K562 (cell line): ENCODE results near the gene ERC2. TPM values are rescaled to one million over a fixed set of nuclear protein-coding genes. Genes with fewer than 3 reads are reported as not detected.

Source experiments
- ATAC-seq: fragments of 200-7000 bp; cut with Tn5 transposase; 3 replicates; pipeline ENCODE4 v1.9.1; 2020; ENCODE audit warnings: moderate library complexity
- BruUV-seq: library from RNA; stranded (reverse); fragments of 400-500 nt; replicated peaks from 2 replicates; lab custom pipeline; 2021; lab: Mats Ljungman, UMichigan
- CTCF ChIA-PET: fragments of 300-600 bp; formaldehyde crosslinking; extraction: SDS; loops from one replicate; lab custom pipeline; 2021; ENCODE audit warnings: low intra/inter-chr PET ratio; lab: Yijun Ruan, JAX
- POLR2A ChIA-PET: fragments of 300-600, 350-650 bp; sonication (Branson Sonifier 250); formaldehyde crosslinking; extraction: SDS; loops from one replicate; lab custom pipeline; 2021; ENCODE audit warnings: antibody characterized with exemption, inconsistent platforms; lab: Yijun Ruan, JAX
- DNase-seq, 4 experiments: peaks; one replicate each; pipeline versions ENCODE4 v3.0.0 to v3.0.0-alpha.2; 2011 to 2018; ENCODE audit warnings: low spot score in 3 of 4, mixed read lengths in 3 of 4; ENCODE audit errors: extremely low read depth in 1 of 4
- FAIRE-seq: peaks from 2 replicates; lab custom pipeline; 2011; peaks lifted over from hg19 to GRCh38; lab: Jason Lieb, UNC
- H2AFZ ChIP-seq: 2 replicates; pipeline ENCODE4 v1.6.0; 2011; ENCODE audit warnings: low read depth, low read length, control low read depth, inconsistent platforms
- H3K27ac ChIP-seq: fragments of 200-600 bp; 3 replicates; pipeline ENCODE4 v1.8.0; 2011; ENCODE audit warnings: low read depth, mild to moderate bottlenecking, control low read depth, inconsistent platforms, low read length, moderate library complexity, mixed read lengths; ENCODE audit errors: extremely low read depth
- H3K27me3 ChIP-seq, 2 experiments: fragments of 300-600 bp in 1 of 2; 2 replicates in 1 of 2; 3 replicates in 1 of 2; pipeline versions ENCODE4 v1.6.0 to v1.8.0; 2011; ENCODE audit warnings: inconsistent platforms in 2 of 2, low read length in 2 of 2, mild to moderate bottlenecking in 1 of 2, mixed read lengths in 1 of 2, moderate library complexity in 1 of 2; ENCODE audit not compliant: control insufficient read depth in 2 of 2, insufficient read depth in 2 of 2
- H3K36me3 ChIP-seq: fragments of 300-600 bp; 3 replicates; pipeline ENCODE4 v1.8.0; 2011; ENCODE audit warnings: mild to moderate bottlenecking, low read length, inconsistent platforms; ENCODE audit not compliant: control insufficient read depth, insufficient read depth
- H3K4me1 ChIP-seq, 2 experiments: fragments of 200-600 bp in 1 of 2; replicated peaks in 1 of 2; 2 replicates in 1 of 2; 3 replicates in 1 of 2; pipeline versions ENCODE4 v1.5.1 to v1.8.0; 2011; ENCODE audit warnings: inconsistent platforms in 2 of 2, low read length in 2 of 2, mild to moderate bottlenecking in 1 of 2, mixed read lengths in 1 of 2, moderate library complexity in 1 of 2; ENCODE audit not compliant: control insufficient read depth in 2 of 2, insufficient read depth in 2 of 2
- H3K4me2 ChIP-seq: 2 replicates; pipeline ENCODE4 v1.6.1; 2011; ENCODE audit warnings: low read length, control low read depth, inconsistent platforms, mixed read lengths; ENCODE audit not compliant: insufficient read depth
- H3K4me3 ChIP-seq: fragments of 200-600 bp; sonication (generic), shearing (Covaris generic); 2 replicates; pipeline ENCODE4 v1.5.1; 2016; ENCODE audit warnings: control low read depth, inconsistent platforms
- H3K79me2 ChIP-seq: fragments of 200-600 bp; 3 replicates; pipeline ENCODE4 v1.8.0; 2011; ENCODE audit warnings: low read length, inconsistent platforms; ENCODE audit not compliant: control insufficient read depth, insufficient read depth
- H3K9ac ChIP-seq, 2 experiments: 2 replicates each; pipeline versions ENCODE4 v1.6.0 to v1.6.1; 2011; ENCODE audit warnings: low read depth in 2 of 2, low read length in 2 of 2, control low read depth in 1 of 2, inconsistent platforms in 1 of 2, mild to moderate bottlenecking in 1 of 2, mixed read lengths in 1 of 2; ENCODE audit not compliant: insufficient read depth in 1 of 2
- H3K9me1 ChIP-seq: one replicate; pipeline ENCODE4 v1.6.0; 2011; ENCODE audit warnings: inconsistent platforms, mild to moderate bottlenecking, low read length, moderate library complexity; ENCODE audit not compliant: control insufficient read depth, insufficient read depth
- H3K9me3 ChIP-seq: replicated peaks from 2 replicates; pipeline ENCODE4 v1.5.1; 2011; ENCODE audit warnings: low read depth, low read length, inconsistent platforms; ENCODE audit not compliant: control insufficient read depth, insufficient read depth
- H4K20me1 ChIP-seq: replicated peaks from 2 replicates; pipeline ENCODE4 v1.6.1; 2011; ENCODE audit warnings: low read length, inconsistent platforms, mixed read lengths; ENCODE audit not compliant: control insufficient read depth, insufficient read depth
- CCNT2 ChIP-seq: IDR thresholded peaks from 2 replicates; pipeline ENCODE4 v1.6.1; 2011; ENCODE audit warnings: borderline replicate concordance, low read depth, mild to moderate bottlenecking, moderate library complexity, mixed read lengths, low read length; ENCODE audit not compliant: insufficient read length; ENCODE audit errors: extremely low read depth
- CSDE1 ChIP-seq, 2 experiments: fragments of 450-650 bp; IDR thresholded peaks; 2 replicates each; pipeline ENCODE4 v1.6.1; 2016; ENCODE audit warnings: mild to moderate bottlenecking in 1 of 2
- JUN ChIP-seq, 2 experiments: sonication (generic) in 1 of 2; formaldehyde crosslinking in 1 of 2; IDR thresholded peaks; 2 replicates each; pipeline versions ENCODE4 v1.6.1 to v1.8.0; 2012 to 2022; ENCODE audit warnings: borderline replicate concordance in 2 of 2, mild to moderate bottlenecking in 2 of 2, improper control_type of control experiment in 1 of 2, low read depth in 1 of 2, low read length in 1 of 2, missing genetic modification reagents in 1 of 2
- KDM4B ChIP-seq, 2 experiments: fragments of 450-650 bp in 1 of 2; sonication (generic) in 1 of 2; IDR thresholded peaks; 2 replicates each; pipeline ENCODE4 v1.6.1; 2016 to 2017; ENCODE audit warnings: borderline replicate concordance in 2 of 2, antibody characterized with exemption in 1 of 2, low read depth in 1 of 2, mild to moderate bottlenecking in 1 of 2
- NR1H2 ChIP-seq: sonication (generic); formaldehyde crosslinking; IDR thresholded peaks from 2 replicates; pipeline ENCODE4 v1.4.0; 2020; ENCODE audit warnings: mild to moderate bottlenecking, missing genetic modification reagents
- SUPT5H ChIP-seq: fragments of 450-650 bp; IDR thresholded peaks from 2 replicates; pipeline ENCODE4 v1.6.1; 2016
- THRA ChIP-seq: fragments of 450-650 bp; IDR thresholded peaks from 2 replicates; pipeline ENCODE4 v1.6.1; 2017; ENCODE audit warnings: mild to moderate bottlenecking, moderate library complexity
- ZNF511 ChIP-seq: sonication (generic); formaldehyde crosslinking; IDR thresholded peaks from 2 replicates; pipeline ENCODE4 v1.8.0; 2022; ENCODE audit warnings: mild to moderate bottlenecking, missing genetic modification reagents
- WGBS: fragments of 100-300 bp; shearing (Covaris generic); methylation state at CpG from one replicate; pipeline ENCODE4 v1.1.6; 2016; ENCODE audit warnings: low coverage, mixed read lengths; ENCODE audit not compliant: insufficient coverage; ENCODE audit errors: missing lambda C conversion rate; 5-methylcytosine and 5-hydroxymethylcytosine counted together
- in situ Hi-C: fragments of 300-500 bp; cut with MboI; formaldehyde crosslinking; loops from 4 replicates; pipeline ENCODE4 v1.15.0; 2018; ENCODE audit warnings: inconsistent platforms, mixed read lengths
- intact Hi-C: fragments of 100-400 bp; cut with micrococcal nuclease; formaldehyde crosslinking; loops from 2 replicates; pipeline ENCODE4 v1.14.2; 2022
- polyA plus RNA-seq, 8 experiments: library from polyadenylated mRNA; depleted of rRNA in 4 of 8; stranded (reverse) in 5 of 8; unstranded in 3 of 8; fragments of >200 nt; fragmentation: Nextera tagmentation in 2 of 8; fragmentation: Illumina TruSeq in 1 of 8; extraction: Ambion mirVana in 2 of 8; extraction: Trizol in 1 of 8; gene quantifications; 2 replicates each; pipeline versions ENCODE4 v1.2.1 to v1.2.3, GENCODE V29; 2011 to 2014; ENCODE audit warnings: inconsistent platforms in 1 of 8, missing spikeins in 1 of 8
- total RNA-seq, 7 experiments: library from RNA; depleted of rRNA in 6 of 7; stranded (reverse); fragments of >200 nt in 6 of 7; fragmentation: Illumina TruSeq in 2 of 7; extraction: Trizol in 2 of 7; gene quantifications; 2 replicates each; pipeline versions ENCODE4 v1.2.1 to v1.2.3, GENCODE V29; 2011 to 2021; ENCODE audit warnings: low replicate concordance in 1 of 7

The ERC2 gene
- total and polyA plus RNA-seq, 9 of the 15 experiments (the other 6 are each of a cell fraction or from before 2014, with no cell fraction given): 0.04 to 0.18 (median 0.07) TPM; not detected in 2

- TF ChIP-seq JUN (IDR thresholded peaks at IDR 0.05; ENCODE audit: borderline replicate concordance, low read depth, low read length) (no peak), JUN (CRISPR knock-in tag; IDR thresholded peaks at IDR 0.05; ENCODE audit: borderline replicate concordance) (no peak)
Observed at GRCh38 chr3:55880357-55880756, 587.9 kb downstream of the ERC2 start (continued).

GRCh38 chr3:55879901-55880331 is 588.4 kb downstream of the ERC2 start:
- intact Hi-C loops: no loop called here
- no peaks in the 10 kb centered on the region for H3K9me3 ChIP-seq
- in situ Hi-C loops: no loop called here
- no peak overlapping the region for H3K27ac ChIP-seq
- H3K79me2 ChIP-seq: no peaks in the 10 kb centered on the region
- H4K20me1 ChIP-seq: no peaks in the 10 kb centered on the region
- no peak overlapping the region for H3K9ac ChIP-seq
- no peaks in the 10 kb centered on the region for H3K9me1 ChIP-seq
- H3K4me1 ChIP-seq: no peaks in the 10 kb centered on the region
- H2AFZ ChIP-seq: no peak overlapping the region
- H3K4me2 ChIP-seq: no peak overlapping the region
- no peaks in the 10 kb centered on the region for H3K27me3 ChIP-seq
- WGBS: 0% methylated on average over 1 of the region's 2 CpGs
- POLR2A ChIA-PET: interaction anchor here (1.0 kb wide), 1 partner anchor 20 kb away, joined by 3 read pairs; no protein-coding TSS in a partner anchor
- ATAC-seq (no peak), FAIRE-seq (no peak), DNase-seq (no peak)
- no TSS peak for BruUV-seq
- no peaks in the 10 kb centered on the region for H3K36me3 ChIP-seq
- H3K4me3 ChIP-seq: no peak overlapping the region
- TF ChIP-seq NR1H2 (CRISPR knock-in tag) (no peak), CCNT2 (no peak), CSDE1 (IDR thresholded peaks at IDR 0.05) (no peak), SUPT5H (no peak), KDM4B (IDR thresholded peaks at IDR 0.05; ENCODE audit: borderline replicate concordance in 2 of 2, low read depth in 1 of 2) (no peak), THRA (no peak), ZNF511 (CRISPR knock-in tag) (no peak)
- CTCF ChIA-PET: no interaction called here
